K562 (cell line): Measurements from ENCODE around the gene MCAM. TPM values are rescaled to one million over a fixed set of nuclear protein-coding genes. Genes with fewer than 3 reads are reported as not detected.
A peak's percentile ranks its signal among the peaks of the same experiment; 100 is the strongest.

ENCODE experiments used
- ATF4 ChIP-seq: fragments of 450-650 bp; formaldehyde crosslinking; IDR thresholded peaks from 2 replicates; pipeline ENCODE4 v1.4.0; 2022; ENCODE audit warnings: mild to moderate bottlenecking, moderate library complexity
- CEBPZ ChIP-seq: fragments of 150-350 bp; IDR thresholded peaks from 2 replicates; pipeline ENCODE4 v1.6.1; 2014; ENCODE audit warnings: low read depth, mild to moderate bottlenecking, low read length, borderline replicate concordance
- HDAC6 ChIP-seq: IDR thresholded peaks from 2 replicates; pipeline ENCODE4 v1.6.1; 2012; ENCODE audit warnings: low read depth, mild to moderate bottlenecking, control low read depth, inconsistent platforms, low read length, moderate library complexity
- HMBOX1 ChIP-seq: sonication (generic); IDR thresholded peaks from 2 replicates; pipeline ENCODE4 v1.6.1; 2016
- L3MBTL2 ChIP-seq: fragments of 450-650 bp; IDR thresholded peaks from 2 replicates; pipeline ENCODE4 v1.6.1; 2016; ENCODE audit warnings: mild to moderate bottlenecking, moderate library complexity
- POU5F1 ChIP-seq: fragments of 150-350 bp; IDR thresholded peaks from 2 replicates; pipeline ENCODE4 v1.6.1; 2014; ENCODE audit warnings: borderline replicate concordance, low read length, low read depth, mild to moderate bottlenecking; ENCODE audit not compliant: partially characterized antibody
- SIN3B ChIP-seq: fragments of 450-650 bp; IDR thresholded peaks from 2 replicates; pipeline ENCODE4 v1.6.1; 2017; ENCODE audit warnings: low read depth, mild to moderate bottlenecking, moderate library complexity
- SREBF2 ChIP-seq: sonication (generic); formaldehyde crosslinking; IDR thresholded peaks from 2 replicates; pipeline ENCODE4 v1.4.0; 2020; ENCODE audit warnings: mild to moderate bottlenecking, missing genetic modification reagents
- TCF3 ChIP-seq: sonication (generic); formaldehyde crosslinking; IDR thresholded peaks from 2 replicates; pipeline ENCODE4 v1.4.0; 2020; ENCODE audit warnings: mild to moderate bottlenecking, missing genetic modification reagents
- TEAD1 ChIP-seq, 2 experiments: fragments of 450-650 bp in 1 of 2; sonication (generic) in 1 of 2; formaldehyde crosslinking; IDR thresholded peaks; 2 replicates each; pipeline versions ENCODE4 v1.4.0 to v1.8.0; 2020 to 2022; ENCODE audit warnings: mild to moderate bottlenecking in 2 of 2, missing genetic modification reagents in 1 of 2
- TGIF2 ChIP-seq: sonication (generic); formaldehyde crosslinking; IDR thresholded peaks from 2 replicates; pipeline ENCODE4 v1.8.1; 2022; ENCODE audit warnings: mild to moderate bottlenecking, missing genetic modification reagents, moderate library complexity
- ZBTB8A ChIP-seq: fragments of 450-650 bp; IDR thresholded peaks from 2 replicates; pipeline ENCODE4 v1.6.1; 2018; ENCODE audit warnings: mild to moderate bottlenecking, moderate library complexity; ENCODE audit not compliant: partially characterized antibody
- ZC3H11A ChIP-seq: IDR thresholded peaks from 2 replicates; pipeline ENCODE4 v1.6.1; 2012; ENCODE audit warnings: low read depth, low read length, improper control_type of control experiment
- ZNF140 ChIP-seq: fragments of 250-450 bp; sonication (Bioruptor Pico); IDR thresholded peaks from 2 replicates; pipeline ENCODE4 v1.8.0; 2021; ENCODE audit warnings: moderate library complexity, mild to moderate bottlenecking, inconsistent platforms
- ZNF551 ChIP-seq: fragments of 250-450 bp; sonication (Bioruptor Pico); IDR thresholded peaks from 2 replicates; pipeline ENCODE4 v1.5.0; 2021; ENCODE audit warnings: mild to moderate bottlenecking, moderate library complexity
- ZNF780A ChIP-seq: fragments of 250-450 bp; sonication (Bioruptor Pico); IDR thresholded peaks from 2 replicates; pipeline ENCODE4 v1.5.0; 2021; ENCODE audit warnings: mild to moderate bottlenecking
- ZZZ3 ChIP-seq: fragments of 450-650 bp; IDR thresholded peaks from 2 replicates; pipeline ENCODE4 v1.6.1; 2016; ENCODE audit warnings: antibody characterized with exemption, mild to moderate bottlenecking, moderate library complexity
- polyA plus RNA-seq, 8 experiments: library from polyadenylated mRNA; depleted of rRNA in 4 of 8; stranded (reverse) in 5 of 8; unstranded in 3 of 8; fragments of >200 nt; fragmentation: Nextera tagmentation in 2 of 8; fragmentation: Illumina TruSeq in 1 of 8; extraction: Ambion mirVana in 2 of 8; extraction: Trizol in 1 of 8; gene quantifications; 2 replicates each; pipeline versions ENCODE4 v1.2.1 to v1.2.3, GENCODE V29; 2011 to 2014; ENCODE audit warnings: inconsistent platforms in 1 of 8, missing spikeins in 1 of 8
- total RNA-seq, 7 experiments: library from RNA; depleted of rRNA in 6 of 7; stranded (reverse); fragments of >200 nt in 6 of 7; fragmentation: Illumina TruSeq in 2 of 7; extraction: Trizol in 2 of 7; gene quantifications; 2 replicates each; pipeline versions ENCODE4 v1.2.1 to v1.2.3, GENCODE V29; 2011 to 2021; ENCODE audit warnings: low replicate concordance in 1 of 7
- TF ChIP-seq, protein P1 (sequence below), 3 experiments: fragments of 200-800 bp in 1 of 3; sonication (Bioruptor generic) in 1 of 3; sonication (generic) in 1 of 3; formaldehyde crosslinking in 1 of 3; IDR thresholded peaks; 2 replicates each; pipeline versions ENCODE4 v1.6.1 to v1.8.0; 2016 to 2022; ENCODE audit warnings: mild to moderate bottlenecking in 2 of 3, missing compliant biosample characterization in 2 of 3, missing genetic modification characterization in 2 of 3, missing genetic modification reagents in 1 of 3
- TF ChIP-seq, protein P2 (sequence below): fragments of 450-650 bp; IDR thresholded peaks from 2 replicates; pipeline ENCODE4 v1.6.1; 2016; ENCODE audit warnings: borderline replicate concordance

MCAM gene
- total and polyA plus RNA-seq, 9 of the 15 experiments (the other 6 are each of a cell fraction or from before 2014, with no cell fraction given) = 14.7 to 118 (median 53.6) TPM

DNA sequence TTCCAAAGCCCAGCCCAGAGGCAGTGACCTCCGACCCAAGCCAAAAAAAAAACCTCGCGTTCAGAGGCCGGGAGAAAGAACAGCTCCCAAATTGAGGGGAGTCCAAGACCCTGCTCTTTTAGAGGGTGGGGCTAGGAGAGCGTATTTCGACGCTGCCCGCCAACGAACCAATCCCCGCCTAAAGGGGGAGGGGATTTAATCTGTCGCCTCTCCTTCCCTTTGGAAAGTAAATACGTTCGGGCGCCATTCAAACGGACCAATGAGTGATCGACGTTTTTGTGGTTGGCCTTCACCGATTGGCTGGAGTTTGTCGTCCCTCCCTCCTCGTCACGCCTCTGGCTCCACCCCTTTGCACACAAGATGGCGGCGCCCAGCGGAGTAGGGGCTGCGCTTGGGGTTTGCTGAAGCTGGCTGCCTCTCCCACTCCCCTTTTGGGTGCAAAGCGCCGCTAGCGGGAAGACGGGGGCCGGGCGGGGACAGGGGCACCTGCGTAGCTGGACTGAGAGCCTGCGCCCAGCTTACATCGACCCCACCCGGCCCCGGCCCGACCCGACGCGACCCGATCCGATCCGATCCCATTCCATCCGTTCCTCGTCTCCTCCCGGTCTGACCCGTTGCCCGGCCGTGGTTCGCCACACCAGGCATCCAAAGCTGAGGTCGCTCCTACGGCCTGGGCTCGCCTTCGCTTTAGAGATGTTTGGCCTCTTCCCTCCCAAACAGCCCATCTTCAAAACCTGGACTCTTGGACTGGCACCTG, 17.4 kb upstream of the MCAM start, which contains the start of gene RNF26 (continued):
- TF ChIP-seq, protein P1, sequence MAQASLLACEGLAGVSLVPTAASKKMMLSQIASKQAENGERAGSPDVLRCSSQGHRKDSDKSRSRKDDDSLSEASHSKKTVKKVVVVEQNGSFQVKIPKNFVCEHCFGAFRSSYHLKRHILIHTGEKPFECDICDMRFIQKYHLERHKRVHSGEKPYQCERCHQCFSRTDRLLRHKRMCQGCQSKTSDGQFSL (CRISPR knock-in tag; IDR thresholded peaks at IDR 0.05) = no peak
- TF ChIP-seq, protein P1 (tag; IDR thresholded peaks at IDR 0.05) = no peak
- TF ChIP-seq ZNF551 (CRISPR knock-in tag) = no peak
- TF ChIP-seq ZNF780A = no peak
- no peak for TF ChIP-seq CEBPZ
- no peak for TF ChIP-seq TCF3
- no peak for TF ChIP-seq SREBF2 (CRISPR knock-in tag)
- no peak for TF ChIP-seq HMBOX1
- peak in 1 of 2 experiments; percentile 39; a peak in 1 of 4 replicates for TF ChIP-seq TEAD1 (CRISPR knock-in tag; IDR thresholded peaks at IDR 0.05)
- TF ChIP-seq HDAC6 = no peak
- no peak for TF ChIP-seq ZZZ3
- TF ChIP-seq ZNF140 (CRISPR knock-in tag) = no peak
- peak; percentile 98 for TF ChIP-seq SIN3B
- no peak for TF ChIP-seq ZBTB8A
- no peak for TF ChIP-seq POU5F1
- TF ChIP-seq ZC3H11A = no peak
- TF ChIP-seq TGIF2 (CRISPR knock-in tag) = no peak
- TF ChIP-seq, protein P2, sequence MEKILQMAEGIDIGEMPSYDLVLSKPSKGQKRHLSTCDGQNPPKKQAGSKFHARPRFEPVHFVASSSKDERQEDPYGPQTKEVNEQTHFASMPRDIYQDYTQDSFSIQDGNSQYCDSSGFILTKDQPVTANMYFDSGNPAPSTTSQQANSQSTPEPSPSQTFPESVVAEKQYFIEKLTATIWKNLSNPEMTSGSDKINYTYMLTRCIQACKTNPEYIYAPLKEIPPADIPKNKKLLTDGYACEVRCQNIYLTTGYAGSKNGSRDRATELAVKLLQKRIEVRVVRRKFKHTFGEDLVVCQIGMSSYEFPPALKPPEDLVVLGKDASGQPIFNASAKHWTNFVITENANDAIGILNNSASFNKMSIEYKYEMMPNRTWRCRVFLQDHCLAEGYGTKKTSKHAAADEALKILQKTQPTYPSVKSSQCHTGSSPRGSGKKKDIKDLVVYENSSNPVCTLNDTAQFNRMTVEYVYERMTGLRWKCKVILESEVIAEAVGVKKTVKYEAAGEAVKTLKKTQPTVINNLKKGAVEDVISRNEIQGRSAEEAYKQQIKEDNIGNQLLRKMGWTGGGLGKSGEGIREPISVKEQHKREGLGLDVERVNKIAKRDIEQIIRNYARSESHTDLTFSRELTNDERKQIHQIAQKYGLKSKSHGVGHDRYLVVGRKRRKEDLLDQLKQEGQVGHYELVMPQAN = peak; percentile 77
- TF ChIP-seq L3MBTL2 = peak; percentile 53; the same call in 1 of the 2 replicates
- no peak for TF ChIP-seq ATF4 (CRISPR knock-in tag)
